NCI-H345 treated with DMSO at 0.1 percent for 48 hours (cell line): ENCODE measurements around the gene STC2.

Source experiments
- DNase-seq: peaks from one replicate; lab custom pipeline; 2025; ENCODE audit not compliant: unreplicated experiment; lab: John Stamatoyannopoulos, UW

STC2 gene

DNA sequence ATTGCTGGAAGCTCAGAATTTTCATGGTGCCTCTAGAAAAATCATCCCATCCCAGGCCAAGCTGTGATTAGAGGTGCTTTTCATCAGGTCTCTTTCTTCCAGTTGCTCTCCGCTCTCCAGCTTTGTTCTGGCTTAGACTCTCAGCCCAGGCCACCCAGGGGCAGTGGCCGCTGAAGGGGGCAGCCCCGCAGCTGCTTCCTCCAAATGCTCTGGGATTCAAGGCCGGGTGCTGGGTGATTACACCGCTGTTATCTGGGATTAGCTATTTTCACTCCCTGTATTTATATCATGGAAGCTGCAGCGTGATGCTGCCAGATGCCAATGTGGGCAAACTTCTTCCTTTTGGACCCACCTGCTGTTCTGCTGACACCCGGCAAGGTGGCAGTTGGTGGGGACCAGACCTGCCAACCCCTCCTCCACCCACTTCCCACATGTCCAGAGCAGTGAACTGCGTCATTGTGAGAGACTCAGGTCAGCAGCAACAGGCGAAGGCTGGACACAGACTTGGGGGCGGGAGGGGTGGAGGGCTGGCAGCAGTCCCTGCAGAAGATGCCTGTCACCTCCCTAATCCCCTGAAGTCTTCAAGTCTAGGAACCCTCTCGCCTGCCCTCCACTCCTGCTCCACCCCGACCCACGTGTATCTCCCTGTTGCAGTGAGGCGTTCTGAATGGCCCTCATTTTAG lies 59.3 kb downstream of the STC2 start:
- DNase-seq, result no peak

DNA sequence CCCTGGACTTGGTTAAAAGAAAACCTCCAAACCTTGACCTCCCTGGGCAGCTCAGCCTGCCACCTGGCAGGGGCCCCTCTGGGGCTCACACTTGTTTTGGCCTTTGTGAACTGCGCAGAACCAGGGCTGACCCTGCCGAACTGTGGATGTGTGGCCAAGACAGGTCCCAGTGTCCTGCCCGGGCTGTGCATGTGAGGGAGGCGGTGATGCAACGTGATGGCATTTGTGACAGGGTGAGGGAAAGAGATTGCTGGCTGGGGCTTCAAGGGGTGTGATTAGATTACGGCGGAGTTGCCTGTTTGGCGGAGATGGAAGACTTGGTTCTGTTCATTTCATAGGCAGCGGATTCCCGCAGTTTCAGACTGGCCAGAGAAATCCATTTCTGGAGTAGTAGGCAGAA lies 62.8 kb downstream of the STC2 start:
- DNase-seq, result no peak
